Ureter (tissue), 1 donor: ENCODE measurements around the gene ALOX5AP. TPM values are rescaled to one million over a fixed set of nuclear protein-coding genes. Genes with fewer than 3 reads are reported as not detected.

Experiments used
- DNase-seq: peaks from one replicate; pipeline ENCODE4 v3.0.0-alpha.2; 2020; ENCODE audit warnings: low spot score
- total RNA-seq: library from RNA; stranded (reverse); gene quantifications from one replicate; pipeline ENCODE4 v1.2.4, GENCODE V29; 2023
- donor health status: DM: yes; HTN: yes; CAD: no.

ALOX5AP gene
- 10.7 TPM for total RNA-seq

DNA sequence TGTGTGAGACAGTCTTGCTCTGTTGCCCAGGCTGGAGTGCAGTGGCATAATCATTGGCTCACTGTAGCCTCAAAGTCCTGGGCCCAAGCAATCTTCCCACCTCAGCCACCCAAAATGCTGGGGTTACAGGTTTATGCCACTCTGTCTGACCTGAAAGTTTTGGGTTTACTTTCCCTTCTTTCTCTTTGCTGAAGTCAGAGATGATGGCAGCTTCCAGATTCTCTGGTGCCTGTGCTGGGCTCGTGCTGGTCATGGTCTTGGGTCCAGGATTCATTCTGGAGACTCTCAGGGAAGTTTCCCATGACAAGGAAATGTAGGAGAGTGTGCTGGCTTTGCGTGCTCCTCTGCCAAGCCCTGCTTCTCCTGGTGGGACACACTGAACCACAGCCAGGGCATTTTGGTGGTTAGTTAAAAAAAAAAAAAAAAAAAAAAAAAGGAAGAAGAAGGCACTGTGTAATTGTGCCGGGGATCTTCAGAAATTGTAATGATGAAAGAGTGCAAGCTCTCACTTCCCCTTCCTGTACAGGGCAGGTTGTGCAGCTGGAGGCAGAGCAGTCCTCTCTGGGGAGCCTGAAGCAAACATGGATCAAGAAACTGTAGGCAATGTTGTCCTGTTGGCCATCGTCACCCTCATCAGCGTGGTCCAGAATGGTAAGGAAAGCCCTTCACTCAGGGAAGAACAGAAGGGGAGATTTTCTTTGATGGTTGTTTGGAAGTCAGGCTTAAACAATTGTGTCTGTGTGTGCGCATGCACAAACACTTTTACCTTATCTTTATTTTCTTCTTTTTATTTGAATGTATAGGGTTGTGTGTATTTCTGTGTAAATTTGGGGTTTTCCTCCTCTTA is at the start of gene ALOX5AP:
ALOX5AP (plus strand) TSS at position 519 of the 847 bp plus-strand sequence; CDS start at position 582, 63 bp downstream.
- DNase-seq = no peak

DNA sequence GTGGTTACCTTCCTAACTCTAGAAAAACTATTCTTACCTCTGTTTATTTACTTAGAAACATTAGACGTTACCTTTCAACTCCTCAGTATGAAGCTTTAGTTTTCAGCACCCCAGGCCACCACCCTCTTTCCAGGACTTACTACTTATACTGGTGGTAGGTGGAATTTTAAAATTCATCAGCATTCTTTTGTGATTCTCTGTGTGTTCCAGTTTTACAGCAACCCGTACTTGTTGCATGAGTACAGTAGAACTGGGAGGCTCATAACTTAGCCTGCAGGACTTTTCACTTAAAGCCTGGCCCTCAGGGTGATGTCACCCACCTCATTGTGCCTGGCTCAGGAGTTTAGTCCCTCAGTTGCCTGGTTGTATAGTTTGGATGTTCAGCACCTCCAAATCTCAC is 49.4 kb upstream of the ALOX5AP start:
- no peak for DNase-seq

DNA sequence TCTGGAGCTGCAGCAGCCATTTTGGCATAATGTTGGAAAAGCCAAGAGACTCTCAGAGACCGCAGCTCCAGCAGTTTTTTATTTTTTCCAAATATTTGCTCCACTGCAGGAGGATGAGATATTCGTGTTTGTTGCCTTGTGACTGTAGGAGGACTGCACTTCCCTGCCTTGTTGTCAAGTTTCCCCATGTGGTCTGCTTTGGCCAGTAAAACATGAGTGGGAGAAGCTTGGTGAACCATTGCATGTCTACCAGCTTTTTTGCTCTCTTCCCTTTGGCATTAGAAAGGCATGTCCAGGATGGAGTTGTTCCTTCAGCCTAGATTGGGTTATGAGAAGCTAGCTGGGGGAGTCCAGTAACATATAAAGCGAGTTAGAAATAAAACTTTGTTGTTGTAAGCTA is 47.7 kb upstream of the ALOX5AP start:
- DNase-seq = no peak

DNA sequence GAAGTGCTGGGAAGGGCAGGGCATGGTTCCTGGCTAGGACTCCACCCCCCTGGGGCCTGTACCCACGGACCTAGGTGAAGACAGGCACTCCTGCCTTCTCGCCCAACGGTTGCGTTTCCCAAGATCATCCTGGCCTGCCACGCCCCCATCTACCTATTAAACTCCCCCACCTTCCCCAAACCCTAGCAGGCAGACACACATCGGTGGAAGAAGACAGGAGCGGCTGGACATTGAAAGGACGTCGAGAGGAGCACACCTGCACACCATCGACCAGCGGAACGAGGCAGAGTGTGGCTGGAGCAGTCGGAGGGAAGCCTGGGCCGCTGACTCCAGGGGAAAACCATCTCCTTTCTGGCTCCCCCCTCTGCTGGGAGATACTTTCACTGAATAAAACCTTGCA is 45.6 kb upstream of the ALOX5AP start:
- no peak for DNase-seq

DNA sequence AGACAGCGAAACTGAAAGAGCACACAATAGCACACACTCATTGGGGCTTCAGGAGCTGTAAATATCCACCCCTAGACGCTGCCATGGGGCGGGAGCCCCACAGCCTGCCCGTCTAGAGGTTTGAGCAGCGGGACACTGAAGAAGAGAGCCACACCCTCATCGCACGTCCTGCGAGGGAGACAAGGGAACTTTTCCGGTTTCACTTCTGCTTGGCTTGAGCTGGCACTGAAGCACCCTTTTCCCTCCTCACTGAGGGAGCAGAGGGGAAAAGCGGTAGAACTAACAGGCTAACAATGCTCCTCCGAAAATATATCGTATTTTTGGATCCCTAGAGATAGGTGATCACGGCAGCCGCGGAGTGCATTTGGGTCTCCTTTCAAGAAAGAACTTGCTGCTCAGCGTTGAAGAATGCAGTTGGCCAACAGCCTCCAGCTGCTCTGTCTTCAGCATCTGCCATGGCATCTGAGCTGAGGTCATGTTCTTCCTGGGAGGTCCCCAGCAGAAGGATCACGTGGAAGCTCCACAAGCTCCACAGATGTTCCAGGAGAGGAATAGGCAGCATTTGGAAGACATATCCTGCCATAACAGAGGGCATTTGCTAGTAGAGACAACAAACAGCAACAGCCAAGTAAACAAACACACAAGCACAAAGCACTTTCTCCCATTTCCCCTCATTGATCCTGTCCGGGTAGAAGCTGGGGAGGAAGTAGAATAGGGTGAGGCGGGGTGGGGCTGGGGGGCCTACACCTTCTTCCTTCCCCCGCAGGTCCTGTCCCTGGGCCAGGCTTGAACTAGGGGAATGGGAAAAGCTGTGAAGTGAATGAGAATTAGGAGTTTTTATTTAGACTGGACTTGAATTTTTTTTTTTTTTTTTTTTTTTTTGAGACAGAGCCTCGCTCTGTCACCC is 44.8 kb upstream of the ALOX5AP start:
- peak; percentile 65 for DNase-seq

DNA sequence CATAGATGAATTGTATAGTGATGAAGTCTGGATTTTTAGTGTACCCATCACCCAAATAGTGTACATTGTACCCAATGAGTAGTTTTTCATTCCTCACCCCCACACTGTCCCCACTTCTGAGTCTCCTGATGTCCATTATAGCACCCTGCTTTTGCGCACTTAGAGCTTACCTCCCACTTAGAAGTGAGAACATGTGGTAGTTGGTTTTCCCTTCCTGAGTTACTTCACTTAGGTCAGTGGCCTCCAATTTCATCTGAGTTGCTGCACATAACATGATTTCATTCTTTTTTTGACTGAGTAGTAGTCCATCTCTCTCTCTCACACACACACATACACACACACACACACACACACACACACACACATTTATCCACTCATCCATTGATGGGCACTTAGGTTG is 43.2 kb upstream of the ALOX5AP start:
- no peak for DNase-seq

DNA sequence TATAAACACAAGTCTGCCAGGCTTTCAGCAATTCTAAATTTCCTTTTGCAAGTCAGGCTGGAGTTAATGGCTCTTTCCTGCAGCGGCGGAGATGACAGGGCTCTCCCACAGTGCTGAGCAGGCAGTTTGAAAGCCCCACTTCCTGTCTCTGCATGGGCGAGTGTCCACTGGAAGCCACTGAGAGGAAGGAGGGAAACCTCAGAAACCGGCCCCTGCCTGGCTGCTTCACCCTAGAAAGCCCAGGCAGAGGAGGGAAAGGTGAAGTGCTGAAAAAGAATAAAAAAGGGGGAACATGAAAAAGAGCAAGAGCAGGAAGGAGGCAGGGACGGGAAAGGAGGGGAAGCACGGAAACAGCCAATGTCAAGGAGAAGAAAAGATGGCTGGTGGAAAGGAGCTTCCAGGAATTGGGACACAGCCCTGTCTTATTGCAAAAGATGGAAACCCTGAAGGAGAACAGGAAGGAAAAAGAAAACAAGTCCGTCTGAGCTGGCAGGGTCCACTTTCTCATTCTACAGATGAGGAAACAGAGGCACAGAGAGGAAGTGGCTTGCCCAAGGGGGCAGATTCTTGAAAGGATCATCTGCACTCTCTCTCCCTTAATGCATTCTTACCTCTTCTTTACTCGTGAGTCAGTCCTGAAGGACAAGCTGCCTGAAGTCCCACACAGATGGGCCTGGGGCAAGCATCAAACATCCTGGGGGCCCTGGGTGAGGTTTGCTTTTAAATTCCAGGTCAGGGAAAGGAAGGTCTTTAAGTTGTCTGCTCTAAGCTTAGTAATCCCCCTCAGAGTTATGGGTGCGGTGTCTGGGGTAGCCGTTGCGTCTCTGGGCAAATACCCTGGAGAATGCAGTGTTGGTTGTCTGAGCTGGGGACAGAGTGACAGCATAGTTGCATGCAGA is 38.8 kb upstream of the ALOX5AP start:
- no peak for DNase-seq

DNA sequence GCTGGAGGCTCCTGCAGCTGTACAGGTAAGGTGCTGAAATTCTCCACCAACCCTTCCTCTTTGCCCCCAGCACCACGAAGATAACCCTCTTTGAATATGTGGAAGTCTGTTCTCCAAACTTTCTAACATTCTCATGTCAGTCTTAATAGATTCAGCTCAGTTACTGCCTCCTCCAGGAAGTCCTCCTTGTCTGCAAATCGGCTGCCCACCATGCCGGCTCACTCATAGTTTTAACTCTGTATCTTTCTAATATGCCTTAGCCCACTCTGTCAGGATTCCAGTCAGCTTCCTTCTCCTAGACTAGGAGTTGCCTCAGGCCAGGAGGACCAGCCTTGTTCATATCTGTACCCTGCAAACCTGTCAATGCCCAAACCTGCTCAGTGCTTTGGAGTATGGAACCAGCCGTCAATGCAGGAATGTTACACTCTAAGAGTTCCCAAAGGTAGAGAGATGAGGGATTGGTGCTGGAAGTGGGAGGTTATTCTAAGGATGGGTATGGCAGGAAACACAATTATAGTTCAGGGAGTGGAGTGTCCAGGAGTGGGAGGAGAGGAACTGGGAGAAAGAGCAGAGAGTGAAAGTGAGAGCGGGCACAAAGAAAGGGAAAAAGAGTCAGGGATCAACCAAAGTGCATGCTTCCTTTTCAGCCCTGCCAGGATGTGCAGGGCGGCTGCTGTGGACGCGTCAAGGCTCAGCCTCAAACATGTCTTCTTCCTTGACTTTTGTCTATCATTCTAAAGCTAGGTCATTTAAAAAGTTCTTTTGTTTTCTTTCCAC is 38.0 kb upstream of the ALOX5AP start:
- no peak for DNase-seq

DNA sequence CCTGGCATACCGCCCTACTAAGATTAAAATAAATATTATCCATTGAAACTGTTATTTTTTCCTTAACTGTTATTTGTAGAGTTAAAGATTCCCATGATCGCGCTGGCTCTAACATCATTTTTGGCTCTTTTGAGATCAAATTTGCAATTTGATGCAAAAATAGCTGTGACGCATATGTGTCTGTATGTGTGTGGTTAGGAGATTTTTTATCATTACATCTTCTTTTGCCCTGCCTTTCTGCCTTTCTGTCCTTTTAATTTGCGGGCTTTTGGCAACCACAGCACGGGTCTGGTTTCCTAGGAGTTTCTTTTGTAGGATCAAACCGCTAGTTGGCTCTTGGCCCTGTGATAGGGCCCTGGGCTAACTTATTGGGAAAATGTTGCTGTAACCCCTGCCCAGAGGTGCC is 37.3 kb upstream of the ALOX5AP start:
- no peak for DNase-seq

DNA sequence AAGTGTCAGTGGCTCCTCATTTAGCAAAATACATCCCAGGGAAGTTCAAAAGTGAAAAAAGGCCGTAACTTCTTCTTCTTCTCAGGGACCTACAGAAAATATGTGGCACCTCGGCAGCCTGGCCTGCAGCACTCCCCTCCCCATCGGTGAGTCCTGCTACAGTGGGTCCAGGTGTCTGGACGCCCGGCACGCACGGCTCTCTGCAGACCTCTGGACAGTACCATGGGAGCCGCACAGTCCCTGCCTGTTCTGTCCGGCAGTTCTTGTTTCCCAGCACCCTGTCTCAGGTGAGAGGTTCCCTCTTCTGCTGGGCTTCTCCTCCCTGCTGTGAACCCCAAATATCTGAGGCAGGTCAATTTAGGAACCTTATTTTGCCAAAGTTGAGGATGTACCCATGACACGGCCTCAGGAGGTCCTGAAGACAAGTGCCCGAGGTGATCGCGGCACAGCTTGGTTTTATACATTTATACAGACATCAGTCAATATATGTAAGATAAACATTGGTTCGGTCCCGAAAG is 36.8 kb upstream of the ALOX5AP start:
- no peak for DNase-seq

DNA sequence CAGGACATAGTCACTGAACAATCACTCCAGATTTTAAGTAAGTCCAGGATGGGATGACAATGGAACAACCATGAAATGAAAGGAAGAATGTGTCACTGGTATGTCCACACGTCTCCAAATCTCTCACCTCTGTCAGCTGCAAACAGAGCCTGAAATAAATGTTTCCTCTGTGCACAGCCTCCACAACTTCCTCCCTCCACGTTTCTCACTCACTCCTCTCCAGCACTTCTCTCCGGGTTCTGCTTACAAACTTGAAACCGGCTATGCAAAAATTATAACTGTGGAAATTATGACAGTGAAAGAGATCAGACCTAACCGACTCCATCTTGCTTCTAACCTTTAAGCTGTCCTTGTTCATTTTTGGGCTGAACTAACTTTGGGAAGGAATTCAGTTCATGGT is 35.0 kb upstream of the ALOX5AP start:
- no peak for DNase-seq

DNA sequence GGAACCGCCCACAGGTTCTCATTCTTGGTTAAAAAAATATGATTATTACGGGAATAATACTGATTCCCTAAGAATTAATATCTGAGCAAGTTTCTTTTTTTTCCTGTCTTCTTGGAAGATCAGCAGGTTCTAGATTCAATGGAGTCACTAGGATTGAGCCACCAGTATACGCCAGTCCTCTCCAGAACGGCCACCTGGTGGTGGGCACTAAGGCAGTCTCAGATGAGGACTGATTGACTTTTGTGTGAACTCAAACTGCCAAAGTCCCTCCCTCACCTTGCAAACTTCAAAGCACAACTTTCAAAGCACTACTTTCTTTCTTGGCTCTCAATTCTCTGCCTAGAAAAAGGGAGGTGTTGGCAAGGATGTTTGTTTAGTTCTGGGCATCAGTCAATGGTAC is 33.3 kb upstream of the ALOX5AP start:
- DNase-seq = no peak

DNA sequence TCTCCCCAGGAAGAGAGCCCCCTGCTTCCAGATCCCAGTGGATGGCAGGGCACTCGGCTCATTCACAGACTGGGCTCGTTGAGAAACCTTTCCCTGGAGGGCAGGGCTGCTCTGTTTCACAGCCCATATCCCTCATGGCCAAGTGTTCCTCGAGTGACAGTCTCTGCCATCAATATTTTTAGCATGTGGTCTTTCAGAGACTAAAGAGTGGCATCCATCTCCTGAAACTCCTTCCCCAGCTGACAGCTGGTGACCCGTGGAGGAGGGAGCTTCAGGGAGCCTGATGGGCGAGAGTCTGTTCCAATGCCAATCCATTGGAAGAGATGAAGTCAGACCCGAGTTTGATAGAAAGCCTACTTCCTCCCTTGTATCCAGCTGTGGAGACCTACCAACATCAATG is 30.7 kb upstream of the ALOX5AP start:
- no peak for DNase-seq

DNA sequence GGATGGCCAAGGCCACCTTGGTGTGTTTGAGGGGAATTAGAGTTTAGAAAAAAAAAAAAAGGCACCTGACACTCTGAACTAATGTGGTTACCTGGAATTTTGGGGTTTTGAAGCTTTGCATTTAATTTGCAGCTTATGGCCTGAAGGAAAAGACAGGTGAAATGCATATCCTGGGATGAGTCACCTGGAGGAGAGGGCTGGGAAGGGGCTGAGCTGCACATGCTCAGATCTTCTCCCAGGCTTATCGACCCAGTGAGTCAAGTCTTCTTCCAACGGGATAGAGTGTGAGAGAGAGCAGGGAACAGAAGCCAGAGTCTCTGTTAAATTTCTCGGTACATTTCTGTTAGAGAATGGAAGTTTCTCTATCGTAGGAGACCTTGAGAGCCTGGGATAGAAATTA is 29.7 kb upstream of the ALOX5AP start:
- DNase-seq = no peak

DNA sequence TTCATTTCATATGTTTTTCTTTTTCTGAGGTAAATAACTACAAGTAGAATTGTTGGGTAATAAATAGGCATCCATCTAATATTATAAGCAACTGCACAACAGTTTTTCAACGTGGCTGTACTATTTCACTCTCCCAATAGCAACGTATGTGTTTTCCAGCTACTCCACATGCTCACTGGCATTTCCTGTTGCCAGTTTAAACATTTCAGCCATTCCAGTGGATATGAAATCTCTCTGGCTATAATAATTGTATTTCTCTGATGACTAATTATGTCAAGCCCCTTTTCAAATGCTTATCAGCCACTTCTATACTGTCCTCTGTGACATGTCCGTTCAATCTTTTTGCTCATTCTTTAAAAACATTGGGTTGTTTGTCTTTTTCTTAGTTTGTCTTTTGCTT is 26.8 kb upstream of the ALOX5AP start:
- peak; percentile 2 for DNase-seq

DNA sequence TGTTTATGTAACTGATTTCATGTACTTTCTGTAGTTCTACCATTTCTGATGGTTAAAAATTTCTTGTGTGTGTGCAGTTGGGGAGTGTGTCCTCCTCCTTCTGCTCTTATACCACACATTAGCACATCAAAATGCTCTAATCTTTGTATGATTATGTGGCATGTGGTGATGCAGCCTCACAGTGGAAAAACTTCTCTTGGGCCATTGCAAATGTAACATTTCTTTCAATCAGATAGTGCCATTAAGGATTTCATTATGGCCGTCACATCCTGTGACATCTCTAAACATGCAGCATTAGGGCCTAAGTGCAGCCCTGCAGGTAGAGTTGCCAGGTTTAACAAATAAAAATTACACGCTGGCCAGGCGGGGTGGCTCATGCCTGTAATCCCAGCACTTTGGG is 24.9 kb upstream of the ALOX5AP start:
- no peak for DNase-seq

DNA sequence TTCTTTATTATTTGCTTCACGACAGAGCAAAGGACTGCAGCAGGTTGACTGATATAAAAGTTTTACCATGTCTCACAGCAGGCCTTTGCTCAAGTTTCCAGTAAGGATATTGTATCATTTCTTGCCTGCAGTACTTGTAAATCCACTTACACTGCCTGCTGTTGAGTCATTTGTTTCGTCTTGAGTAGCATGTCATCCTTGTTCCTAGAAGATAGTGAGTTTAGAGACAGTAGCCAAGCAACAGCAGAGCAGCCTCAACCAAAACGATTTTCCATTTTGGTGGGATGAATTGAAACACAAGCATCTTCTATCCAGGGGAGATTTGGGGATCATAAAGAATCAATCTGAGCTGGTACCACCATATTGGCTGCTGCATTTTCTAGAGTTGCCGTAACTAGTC is 24.0 kb upstream of the ALOX5AP start:
- DNase-seq = no peak

DNA sequence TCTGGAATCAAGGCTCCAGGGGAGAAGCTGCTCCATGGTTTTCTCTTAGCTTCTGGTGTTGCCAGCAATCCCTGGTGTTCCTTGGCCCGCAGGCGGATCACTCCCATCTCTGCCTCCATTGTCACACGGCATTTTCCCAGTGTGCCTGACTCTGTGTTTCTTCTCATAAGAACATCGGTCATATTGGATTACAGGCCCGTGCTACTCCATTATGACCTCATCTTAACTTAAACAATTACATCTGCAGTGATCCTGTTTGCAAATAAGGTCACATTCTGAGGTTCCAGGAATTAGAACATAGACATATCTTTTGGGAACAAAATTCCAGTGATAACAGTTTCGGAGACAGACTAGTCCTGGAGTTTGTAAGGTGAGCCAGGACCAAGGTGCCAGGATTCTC is 23.5 kb upstream of the ALOX5AP start:
- no peak for DNase-seq

DNA sequence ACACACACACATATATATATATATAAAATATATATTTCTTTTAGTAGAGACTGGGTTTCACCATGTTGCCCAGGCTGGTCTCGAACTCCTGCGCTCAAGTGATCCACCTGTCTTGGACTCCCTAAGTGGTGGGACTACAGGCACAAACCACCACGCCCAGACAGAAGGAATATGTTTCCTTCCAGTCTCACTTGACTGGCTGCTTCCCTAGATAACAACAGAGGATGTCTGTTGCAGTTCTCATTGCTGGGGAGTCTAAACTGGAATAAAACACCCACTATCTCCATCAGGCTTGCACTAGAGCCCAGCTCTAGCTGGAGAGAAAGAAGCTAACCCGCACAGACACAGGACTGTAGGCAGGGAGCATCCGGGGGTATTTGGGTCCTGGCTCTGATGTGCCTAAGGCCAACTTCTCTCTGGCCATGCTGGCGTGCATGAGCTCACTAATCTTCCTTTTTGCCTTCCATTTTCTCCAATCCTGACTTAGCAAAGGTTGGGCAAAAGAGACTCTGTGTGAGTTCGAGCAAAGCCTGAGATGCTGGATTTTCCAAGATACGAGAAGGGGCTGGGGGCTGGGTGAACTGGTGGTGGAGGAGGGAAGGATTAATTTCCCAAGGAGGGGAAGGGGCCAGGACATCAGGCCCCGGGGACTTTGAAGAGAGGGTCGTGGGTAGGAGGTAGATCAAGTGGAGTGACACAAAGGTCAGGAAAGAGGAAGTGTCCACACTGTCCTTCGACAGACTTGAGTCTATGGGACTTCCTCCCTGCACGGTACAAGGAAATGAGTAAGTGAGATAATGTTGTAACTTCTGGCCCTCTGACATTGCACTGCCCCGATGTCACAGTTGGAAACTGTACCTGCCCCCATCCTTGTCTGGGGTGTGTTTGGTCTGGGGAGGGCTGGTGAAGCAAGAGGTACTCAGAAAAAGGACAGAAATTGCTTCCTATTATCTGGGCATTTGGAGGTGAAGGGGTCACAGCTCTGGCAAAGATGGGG is 22.5 kb upstream of the ALOX5AP start:
- DNase-seq = no peak
